ENCODE measurements around the gene PCDHGA2. TPM values are rescaled to one million over a fixed set of nuclear protein-coding genes. Genes with fewer than 3 reads are reported as not detected.

The PCDHGA2 gene
- total RNA-seq (2022; extraction: Qiagen RNA extraction; ENCODE audit: low read depth) = 0.45 to 0.72 TPM (median 0.70 TPM) in 5 replicates

DNA sequence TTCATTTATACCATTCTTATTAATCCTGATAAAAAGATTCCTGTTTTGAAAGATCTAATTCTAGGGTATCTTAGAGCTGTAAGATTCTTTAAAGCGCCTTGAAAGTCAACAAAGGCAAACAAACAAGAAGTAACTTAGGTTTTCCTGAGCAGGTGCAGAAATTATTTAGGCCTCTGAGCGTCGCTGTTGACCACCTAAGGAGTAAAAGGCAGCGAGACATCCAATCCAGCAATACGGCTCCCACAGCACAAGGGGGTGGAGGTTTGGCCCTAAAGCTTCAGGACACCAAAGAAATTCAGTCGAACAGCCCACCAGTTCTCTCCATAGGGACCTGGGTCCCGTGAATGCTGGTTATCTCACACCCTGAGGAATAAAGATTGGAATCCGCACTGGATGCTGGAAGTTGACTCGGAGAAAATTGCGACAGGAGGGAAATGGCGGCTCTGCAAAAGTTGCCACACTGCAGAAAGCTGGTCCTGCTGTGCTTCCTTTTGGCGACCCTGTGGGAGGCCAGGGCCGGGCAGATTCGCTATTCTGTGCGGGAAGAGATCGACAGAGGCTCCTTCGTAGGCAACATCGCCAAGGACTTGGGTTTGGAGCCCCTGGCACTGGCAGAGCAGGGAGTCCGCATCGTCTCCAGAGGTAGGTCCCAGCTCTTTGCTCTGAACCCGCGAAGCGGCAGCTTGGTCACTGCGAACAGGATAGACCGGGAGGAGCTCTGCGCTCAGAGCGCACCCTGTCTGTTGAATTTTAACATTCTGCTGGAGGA is at the start of gene PCDHGA2:
TSS of gene PCDHGA2 (plus strand) at position 223 of the 769 bp plus-strand sequence.

DNA sequence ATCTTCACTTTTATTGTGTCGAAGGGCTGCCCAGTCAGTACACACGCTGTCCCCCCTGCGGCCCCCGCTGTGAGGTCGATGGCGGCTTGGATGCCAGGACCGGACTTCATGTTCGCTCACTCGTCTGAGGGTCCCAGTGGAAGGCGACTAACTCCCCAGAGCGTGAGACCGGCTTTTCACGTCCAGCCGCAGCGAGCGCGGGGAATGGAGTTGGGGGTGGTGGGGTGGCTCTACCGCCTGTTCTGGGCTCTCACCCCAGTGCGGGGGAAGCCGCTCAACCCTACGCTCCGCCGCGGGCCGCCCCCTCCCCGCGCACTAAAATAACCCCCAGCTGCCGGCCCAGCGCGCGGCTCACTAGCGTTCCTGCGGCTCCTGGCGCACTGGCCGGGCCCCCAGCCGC is 34.8 kb upstream of the PCDHGA2 start, which contains the start of gene SLC25A2:
TSS of gene SLC25A2 (minus strand) at position 294 of the 400 bp plus-strand sequence. CDS start at position 110, 184 bp downstream.

DNA sequence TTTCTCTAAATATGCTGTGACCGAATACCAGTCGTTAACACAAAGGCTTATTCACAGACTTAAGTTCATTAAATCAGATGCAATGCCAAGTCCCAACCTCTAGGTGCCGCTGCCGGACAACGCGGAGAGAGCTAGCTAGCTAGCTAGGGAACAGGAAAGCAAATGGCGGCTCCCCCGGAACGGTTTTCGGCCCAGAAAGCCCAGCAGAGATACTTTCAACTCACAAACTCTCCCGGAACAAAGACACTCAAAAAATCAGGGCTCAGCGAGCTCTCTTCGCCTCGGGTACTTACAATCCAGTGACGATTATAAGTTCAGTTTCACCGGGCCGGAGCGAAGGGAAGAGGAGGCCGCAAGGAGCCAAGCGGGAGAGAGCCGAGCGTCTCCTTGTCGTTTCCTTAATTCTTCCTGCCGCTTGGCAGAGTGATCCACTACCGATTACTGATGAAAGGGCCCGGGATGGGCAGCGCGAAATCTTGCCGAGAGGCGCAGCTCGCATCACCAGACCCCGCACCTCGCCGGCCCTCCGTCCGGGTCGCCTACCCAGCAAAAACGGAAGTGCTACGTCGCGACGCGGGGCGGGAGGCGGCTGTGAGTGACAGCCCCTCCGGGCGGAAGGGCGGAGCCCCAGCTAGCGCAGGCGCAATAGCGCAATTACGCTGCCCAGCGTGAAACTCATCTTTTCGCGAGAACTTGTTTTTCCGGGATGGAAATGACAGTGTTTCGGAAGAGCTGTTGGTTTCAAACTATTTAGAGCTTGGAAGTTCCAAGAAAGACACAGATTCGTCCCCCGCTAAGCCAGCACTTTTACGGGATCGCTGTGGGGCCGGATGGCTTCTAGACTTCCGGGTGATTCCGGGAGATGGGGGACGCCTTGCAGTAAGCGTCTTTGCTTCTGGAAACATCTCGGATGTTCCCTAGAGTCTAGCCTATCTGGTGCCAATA is 18.1 kb upstream of the PCDHGA2 start, which contains the start of gene TAF7:
TSS of gene TAF7 (minus strand) at position 560 of the 945 bp plus-strand sequence. CDS start 740 bp downstream, outside the sequence.

DNA sequence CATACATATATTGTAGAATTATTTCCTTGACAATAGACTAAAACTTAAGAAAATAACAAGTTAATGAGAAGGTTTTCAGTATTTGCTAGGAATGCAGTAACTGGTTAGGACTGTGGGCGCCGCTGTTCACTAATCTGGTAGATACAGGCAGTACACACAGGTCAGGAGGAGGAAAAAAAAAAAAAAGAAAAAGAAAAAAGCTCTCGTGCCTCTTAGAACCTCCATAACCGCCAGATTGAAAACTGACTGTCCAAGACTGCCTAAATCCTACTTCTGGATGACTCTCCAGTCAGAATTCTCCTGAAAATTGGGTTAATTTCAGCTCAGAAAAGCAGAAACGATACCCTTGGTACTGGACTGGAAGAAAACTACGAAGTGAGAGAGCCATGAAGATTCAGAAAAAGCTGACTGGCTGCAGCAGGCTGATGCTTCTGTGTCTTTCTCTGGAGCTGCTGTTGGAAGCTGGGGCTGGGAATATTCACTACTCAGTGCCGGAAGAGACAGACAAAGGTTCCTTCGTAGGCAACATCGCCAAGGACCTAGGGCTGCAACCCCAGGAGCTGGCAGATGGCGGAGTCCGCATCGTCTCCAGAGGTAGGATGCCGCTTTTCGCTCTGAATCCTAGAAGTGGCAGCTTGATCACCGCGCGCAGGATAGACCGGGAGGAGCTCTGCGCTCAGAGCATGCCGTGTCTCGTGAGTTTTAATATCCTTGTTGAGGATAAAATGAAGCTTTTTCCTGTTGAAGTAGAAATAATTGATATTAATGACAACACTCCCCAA is 8.1 kb upstream of the PCDHGA2 start, which contains the start of gene PCDHGA1:
TSS of gene PCDHGA1 (plus strand) at position 216 of the 782 bp plus-strand sequence.

DNA sequence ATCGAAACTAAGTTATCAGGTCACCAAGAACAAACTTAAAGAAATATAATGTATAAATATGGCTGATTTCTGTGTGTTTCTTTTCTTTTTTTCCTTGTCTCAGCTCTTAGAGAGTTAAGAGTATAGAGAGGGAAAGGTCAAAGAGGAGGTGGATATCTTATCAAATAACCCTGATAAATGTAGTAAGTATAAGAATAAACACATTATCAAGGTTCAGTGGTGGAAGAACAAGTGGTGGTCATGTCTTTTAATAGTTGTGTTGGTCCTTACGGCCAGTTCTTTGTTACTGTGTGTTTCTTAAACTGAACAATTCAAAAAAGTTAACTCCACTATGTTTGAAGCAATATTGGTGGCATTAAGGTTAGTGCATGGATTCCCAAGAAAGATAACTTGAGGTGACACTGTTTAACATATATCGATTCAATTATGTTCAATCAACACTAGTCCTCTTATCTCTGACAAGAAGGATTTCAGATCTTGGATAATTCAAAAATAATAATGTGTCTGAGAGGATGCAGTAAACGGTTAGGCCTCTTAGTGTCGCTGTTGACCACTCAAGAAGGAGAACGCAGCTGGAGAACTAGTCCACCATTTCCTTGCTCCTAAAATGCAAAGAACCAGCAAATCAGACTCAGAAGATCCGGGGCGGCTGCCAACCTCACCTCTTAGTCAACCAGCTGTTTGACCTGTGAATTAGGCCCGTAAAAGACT is 4.8 kb downstream of the PCDHGA2 start, which contains the start of gene PCDHGA3:
TSS of gene PCDHGA3 (plus strand) at position 588 of the 711 bp plus-strand sequence. CDS start 205 bp downstream, outside the sequence.

DNA sequence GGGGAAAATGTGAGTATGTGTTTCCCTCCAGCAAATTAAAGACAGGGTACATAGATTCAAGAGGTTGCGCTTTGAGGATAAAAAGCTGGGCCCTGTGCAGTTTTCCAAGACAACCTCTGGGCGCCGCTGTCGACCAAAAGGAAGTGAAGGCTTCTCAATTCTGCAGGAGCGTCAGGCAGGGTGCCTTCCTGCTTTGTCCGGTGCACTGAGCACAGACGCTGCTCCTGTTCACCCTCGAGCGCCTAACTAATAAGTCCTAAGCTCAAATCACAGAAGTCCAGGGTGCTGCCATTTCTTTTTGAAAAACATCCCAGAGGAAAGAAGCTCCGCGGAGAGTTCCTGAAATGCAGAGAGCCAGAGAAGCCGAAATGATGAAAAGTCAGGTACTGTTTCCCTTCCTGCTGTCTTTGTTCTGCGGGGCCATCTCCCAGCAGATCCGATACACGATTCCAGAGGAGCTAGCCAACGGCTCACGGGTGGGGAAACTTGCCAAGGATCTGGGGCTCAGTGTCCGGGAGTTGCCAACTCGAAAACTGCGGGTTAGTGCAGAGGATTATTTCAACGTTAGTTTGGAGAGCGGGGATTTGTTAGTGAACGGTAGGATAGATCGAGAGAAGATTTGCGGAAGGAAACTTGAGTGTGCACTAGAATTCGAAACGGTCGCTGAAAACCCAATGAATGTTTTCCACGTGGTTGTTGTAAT is 11.5 kb downstream of the PCDHGA2 start, which contains the start of gene PCDHGB1:
TSS of gene PCDHGB1 (plus strand) at position 183 of the 703 bp plus-strand sequence. CDS start at position 345, 162 bp downstream.

DNA sequence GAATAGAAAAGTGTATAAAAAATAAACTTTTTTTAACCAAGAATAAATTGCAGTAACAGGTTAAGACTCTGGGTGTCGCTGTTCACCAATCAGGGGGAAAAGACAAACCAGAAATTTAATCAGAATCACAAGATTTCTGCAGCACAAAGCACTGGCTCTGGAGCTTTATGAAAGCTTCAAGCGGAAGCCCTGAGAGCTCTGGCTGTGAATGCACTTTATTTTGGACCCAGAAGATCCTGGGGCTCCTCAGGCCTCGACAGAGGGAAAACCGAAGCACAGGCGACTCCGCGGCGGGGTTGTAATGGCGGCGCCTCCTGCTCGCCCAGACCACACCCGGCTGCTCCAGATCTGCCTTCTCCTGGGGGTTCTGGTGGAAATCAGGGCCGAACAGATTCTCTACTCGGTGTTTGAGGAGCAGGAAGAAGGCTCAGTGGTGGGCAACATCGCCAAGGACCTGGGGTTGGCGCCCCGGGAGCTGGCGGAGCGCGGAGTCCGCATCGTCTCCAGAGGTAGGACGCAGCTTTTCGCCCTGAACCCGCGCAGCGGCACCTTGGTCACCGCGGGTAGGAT is 16.4 kb downstream of the PCDHGA2 start, which contains the start of gene PCDHGA4:
TSS of gene PCDHGA4 (plus strand) at position 122 of the 570 bp plus-strand sequence. CDS start at position 209, 87 bp downstream.

DNA sequence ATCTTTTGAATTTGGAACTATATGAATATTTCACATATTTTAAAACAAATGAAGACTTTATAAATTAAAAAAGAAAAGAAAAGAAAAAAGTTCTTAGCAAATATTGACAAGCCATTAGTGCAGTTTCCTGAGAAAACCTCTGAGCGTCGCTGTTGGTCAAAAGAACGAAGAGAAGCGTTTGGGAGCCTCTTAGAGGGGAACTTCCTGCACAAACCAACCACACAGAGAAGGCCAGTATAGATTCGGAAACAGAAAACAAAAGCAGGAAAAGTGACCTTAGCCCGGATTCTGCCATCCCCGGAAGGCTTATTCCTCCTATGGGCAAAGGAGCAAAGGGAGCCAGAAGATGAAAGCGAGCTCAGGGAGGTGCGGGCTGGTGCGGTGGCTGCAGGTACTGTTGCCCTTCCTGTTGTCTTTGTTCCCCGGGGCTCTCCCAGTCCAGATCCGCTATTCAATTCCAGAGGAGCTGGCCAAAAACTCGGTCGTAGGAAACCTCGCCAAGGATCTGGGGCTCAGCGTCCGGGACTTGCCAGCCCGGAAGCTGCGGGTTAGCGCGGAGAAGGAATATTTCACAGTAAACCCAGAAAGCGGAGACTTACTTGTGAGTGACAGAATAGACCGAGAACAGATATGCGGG is 21.3 kb downstream of the PCDHGA2 start, which contains the start of gene PCDHGB2:
TSS of gene PCDHGB2 (plus strand) at position 205 of the 637 bp plus-strand sequence. CDS start at position 347, 142 bp downstream.

DNA sequence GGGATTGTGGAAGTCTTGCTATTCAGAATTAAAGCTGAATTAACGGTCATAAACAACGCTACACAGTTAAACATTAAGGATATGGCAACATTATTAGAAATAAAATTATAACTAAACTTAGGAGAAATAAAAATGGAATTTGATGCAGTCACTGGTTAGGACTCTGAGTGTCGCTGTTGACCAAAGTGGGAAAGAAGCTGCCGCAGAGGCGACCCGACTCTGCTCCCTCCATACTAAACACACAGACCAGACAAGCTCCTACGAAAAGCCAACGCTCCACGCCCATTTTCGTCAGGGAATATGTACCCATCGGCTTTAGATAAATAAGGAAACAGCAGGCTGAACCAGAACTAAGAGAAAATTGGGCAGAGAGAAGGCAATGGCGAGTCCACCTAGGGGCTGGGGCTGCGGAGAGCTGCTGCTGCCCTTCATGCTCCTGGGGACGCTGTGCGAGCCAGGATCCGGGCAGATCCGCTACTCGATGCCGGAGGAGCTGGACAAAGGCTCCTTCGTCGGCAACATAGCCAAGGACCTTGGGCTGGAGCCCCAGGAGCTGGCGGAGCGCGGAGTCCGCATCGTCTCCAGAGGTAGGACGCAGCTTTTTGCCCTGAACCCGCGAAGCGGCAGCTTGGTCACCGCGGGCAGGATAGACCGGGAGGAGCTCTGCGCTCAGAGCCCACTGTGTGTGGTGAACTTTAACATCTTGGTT is 25.5 kb downstream of the PCDHGA2 start, which contains the start of gene PCDHGA5:
TSS of gene PCDHGA5 (plus strand) at position 211 of the 709 bp plus-strand sequence. CDS start at position 380, 169 bp downstream.

DNA sequence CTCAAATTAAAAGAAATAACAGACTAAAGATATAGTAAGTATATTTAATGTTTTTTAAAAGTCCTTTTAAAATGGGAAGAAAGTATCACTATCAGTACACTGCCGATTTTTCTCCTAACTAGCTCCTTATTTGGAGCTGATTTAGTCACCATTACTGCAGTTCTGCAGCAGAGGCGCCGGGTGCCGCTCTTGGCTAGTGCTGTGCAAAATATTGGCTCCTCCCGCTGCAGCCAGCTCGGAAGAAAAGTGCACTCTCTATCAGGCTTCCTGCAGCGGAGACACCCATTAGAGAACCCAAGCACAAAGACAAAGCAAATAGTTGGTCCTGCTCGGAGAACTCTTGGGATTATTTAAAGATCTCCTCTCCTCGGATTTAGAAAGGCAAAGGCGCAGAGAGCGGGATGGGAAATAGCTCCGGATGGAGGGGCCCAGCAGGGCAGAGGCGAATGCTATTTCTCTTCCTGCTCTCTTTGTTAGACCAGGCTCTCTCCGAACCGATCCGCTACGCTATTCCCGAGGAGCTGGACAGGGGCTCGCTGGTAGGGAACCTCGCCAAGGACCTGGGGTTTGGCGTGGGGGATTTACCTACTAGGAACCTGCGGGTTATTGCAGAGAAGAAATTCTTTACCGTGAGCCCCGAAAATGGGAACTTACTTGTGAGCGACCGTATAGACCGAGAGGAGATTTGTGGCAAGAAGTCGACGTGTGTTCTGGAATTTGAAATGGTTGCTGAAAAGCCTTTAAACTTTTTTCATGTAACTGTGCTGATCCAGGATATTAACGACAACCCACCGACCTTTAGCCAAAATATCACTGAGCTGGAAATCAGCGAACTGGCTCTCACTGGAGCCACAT is 31.7 kb downstream of the PCDHGA2 start, which contains the start of gene PCDHGB3:
TSS of gene PCDHGB3 (plus strand) at position 249 of the 855 bp plus-strand sequence. CDS start at position 402, 153 bp downstream.

DNA sequence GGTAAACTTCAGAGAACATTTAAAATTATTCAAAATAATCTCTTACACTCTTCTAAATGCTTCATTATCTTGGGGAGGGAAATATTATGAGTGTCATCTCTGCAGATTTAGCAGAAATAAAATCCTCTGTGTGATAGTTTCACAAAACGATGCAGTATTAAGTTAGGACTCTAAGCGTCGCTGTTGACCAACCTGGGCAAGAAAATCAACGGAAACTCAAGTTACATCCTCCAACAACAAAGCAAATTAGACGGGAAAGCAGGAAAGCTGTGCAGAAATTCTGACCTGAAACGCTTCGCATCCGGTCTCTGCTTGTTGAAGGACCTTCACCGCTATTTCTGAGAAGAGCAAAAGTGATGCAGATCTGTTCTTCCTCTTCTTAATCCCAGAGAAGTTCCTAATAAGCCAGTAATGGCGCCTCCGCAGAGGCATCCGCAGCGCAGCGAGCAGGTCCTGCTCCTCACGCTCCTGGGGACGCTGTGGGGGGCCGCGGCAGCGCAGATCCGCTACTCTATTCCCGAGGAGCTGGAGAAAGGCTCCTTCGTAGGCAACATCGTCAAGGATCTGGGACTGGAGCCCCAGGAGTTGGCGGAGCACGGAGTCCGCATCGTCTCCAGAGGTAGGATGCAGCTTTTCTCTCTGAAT is 35.2 kb downstream of the PCDHGA2 start, which contains the start of gene PCDHGA6:
TSS of gene PCDHGA6 (plus strand) at position 219 of the 645 bp plus-strand sequence. CDS start at position 412, 193 bp downstream.

DNA sequence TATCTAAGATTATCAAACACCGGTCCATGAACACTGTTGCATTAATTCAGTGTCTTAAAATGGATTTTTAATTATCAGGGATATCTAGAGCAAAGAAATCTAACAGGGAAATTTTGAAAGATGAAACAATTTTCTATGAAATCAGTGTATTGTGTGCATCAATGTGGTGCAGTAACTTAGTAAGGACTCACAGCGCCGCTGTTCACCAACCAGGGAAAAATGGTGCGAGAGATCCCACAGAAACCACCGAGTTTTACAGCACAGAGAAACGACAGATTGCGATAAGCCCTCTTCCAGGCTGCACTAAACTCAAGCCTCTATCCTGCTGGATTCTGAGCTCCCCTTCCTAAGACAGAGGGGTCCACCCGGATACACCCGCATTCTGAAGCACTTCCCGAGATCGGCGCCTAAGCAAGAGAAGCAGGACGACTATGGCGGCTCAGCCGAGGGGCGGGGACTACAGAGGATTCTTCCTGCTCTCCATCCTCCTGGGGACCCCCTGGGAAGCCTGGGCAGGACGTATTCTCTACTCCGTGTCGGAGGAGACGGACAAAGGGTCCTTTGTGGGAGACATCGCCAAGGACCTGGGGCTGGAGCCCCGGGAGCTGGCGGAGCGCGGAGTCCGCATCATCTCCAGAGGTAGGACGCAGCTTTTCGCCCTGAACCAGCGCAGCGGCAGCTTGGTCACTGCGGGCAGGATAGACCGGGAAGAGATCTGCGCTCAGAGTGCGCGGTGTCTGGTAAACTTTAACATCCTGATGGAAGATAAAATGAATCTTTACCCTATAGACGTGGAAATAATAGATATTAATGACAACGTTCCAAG is 44.1 kb downstream of the PCDHGA2 start, which contains the start of gene PCDHGA7:
TSS of gene PCDHGA7 (plus strand) at position 274 of the 826 bp plus-strand sequence. CDS start at position 432, 158 bp downstream.

DNA sequence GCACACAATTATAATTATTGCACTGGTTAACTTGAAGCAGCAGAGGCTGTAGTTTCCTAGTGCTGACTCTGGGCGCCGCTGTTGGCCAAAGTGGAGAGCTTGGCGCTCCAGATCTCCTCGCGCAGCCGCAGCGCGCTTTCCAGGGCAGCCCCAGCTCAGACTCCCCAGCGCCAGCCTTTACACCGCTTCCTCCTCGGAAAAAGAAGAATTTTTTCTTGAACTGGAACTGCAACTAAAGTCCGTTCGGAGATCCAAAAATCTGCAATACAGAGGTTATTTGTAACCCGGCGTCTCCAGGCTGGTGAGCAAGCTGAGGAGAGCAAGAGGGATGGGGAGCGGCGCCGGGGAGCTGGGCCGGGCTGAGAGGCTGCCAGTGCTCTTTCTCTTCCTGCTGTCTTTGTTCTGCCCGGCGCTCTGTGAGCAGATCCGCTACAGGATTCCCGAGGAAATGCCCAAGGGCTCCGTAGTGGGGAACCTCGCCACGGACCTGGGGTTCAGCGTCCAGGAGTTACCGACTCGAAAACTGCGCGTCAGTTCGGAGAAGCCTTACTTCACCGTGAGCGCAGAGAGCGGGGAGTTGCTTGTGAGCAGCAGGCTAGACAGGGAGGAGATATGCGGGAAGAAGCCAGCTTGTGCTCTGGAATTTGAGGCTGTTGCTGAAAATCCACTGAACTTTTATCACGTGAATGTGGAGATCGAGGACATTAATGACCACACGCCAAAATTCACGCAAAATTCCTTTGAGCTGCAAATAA is 49.2 kb downstream of the PCDHGA2 start, which contains the start of gene PCDHGB4:
TSS of gene PCDHGB4 (plus strand) at position 142 of the 755 bp plus-strand sequence. CDS start at position 329, 187 bp downstream.

DNA sequence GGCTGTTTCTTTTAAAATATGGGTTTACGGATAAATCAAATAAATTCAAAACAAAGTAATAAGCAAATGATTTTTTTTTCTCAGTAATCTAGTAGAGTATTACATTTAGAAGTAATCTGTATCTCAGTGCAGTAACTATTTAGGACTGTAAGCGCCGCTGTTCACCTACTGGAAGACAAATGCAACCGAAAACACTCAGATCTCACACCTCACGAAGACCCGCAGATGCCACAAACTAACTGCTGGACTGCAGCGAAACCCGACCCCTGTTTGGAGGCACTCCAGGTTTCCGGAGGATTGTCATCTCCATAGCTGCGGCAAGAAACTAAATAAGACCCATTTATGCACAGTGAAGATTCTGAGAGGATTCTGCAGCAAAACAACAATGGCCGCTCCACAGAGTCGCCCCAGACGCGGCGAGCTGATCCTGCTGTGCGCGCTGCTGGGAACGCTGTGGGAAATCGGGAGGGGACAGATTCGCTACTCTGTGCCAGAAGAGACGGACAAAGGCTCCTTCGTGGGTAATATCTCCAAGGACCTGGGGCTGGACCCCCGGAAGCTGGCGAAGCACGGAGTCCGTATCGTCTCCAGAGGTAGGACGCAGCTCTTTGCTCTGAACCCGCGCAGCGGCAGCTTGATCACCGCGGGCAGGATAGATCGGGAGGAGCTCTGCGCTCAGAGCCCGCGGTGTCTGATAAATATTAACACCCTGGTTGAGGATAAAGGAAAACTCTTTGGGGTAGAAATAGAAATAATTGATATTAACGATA is 54.1 kb downstream of the PCDHGA2 start, which contains the start of gene PCDHGA8:
TSS of gene PCDHGA8 (plus strand) at position 205 of the 770 bp plus-strand sequence. CDS start at position 386, 181 bp downstream.

Measured in A549 treated with GW870086 at 1 μM for 4 hours (cell line).